DMS53 (cell line): Measurements from ENCODE around the gene MGARP.
"Not testable (repeated sequence)": the region's sequence is repeated elsewhere in the genome, so short reads cannot be mapped to it uniquely, and the experiment has no call there.

Source experiments
- DNase-seq: peaks from one replicate; lab custom pipeline; 2025; lab: John Stamatoyannopoulos, UW

The MGARP gene

DNA sequence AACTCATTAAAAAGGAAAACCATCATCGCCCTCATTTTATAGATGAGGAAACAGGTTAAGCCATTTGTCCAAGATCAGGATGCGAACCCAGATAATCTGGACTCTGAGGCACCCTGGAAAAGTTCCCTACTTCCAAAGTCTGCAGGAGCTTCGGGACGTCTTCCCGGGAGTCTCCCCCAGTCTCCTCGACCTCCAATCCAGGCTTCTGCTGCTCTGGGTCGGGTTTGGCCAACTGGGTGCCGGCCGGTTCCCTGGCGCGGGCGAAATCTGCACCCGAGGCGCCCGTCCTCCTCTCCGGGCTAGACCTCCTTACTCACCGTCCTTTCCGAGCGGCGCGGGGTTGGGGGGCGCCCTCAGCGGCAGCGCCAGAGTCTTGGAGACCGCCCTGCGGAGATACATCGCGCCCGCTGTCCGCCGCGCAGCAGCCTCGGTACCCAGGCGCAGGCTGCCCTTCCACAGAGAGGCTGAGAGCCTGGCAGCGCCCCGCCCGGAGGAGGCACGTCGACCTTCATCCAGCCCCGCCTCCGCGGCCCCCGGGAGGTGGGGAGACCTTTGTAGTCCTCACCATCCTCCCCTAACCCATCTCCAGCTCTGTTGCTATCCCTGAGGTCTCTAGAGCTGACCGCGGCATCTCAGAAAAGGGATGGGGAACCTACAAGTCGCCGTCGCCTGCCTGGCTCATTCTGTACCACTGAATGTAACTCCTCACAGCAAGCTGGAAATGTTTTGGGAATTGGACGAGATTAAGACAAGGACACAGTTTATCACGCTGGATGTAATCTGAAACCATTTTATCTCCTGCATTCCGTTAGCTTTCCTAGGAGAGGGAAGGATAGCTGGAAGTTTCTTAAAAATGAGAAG is at the start of gene MGARP:
TSS of gene MGARP (minus strand) at position 466 of the 861 bp plus-strand sequence. CDS start at position 399, 67 bp downstream.
- peak; percentile 46 for DNase-seq

- no peak for DNase-seq
Measured at GRCh38 chr4:139329665-139330200, 49.7 kb upstream of the MGARP start.

DNA sequence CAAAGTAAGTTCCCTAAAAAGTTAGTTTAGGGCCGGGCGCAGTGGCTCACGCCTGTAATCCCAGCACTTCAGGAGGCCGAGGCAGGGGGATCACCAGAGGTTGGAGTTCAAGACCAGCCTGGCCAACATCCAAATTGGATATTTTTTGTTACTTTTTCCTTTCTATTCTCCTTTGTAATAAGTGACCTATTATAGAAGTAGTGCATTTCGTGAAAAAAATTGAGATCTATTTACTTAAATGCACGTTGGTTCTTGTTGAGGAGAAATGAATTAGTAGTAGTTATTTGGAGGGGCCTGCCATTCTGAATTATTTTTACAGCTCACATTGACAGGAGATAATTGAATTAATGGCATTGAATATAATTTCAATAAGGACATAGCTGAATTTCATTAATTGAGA is 44.6 kb upstream of the MGARP start:
- no peak for DNase-seq

GRCh38 chr4:139322541-139322940 is 42.5 kb upstream of the MGARP start:
- not testable (repeated sequence) for DNase-seq

- not testable (repeated sequence) for DNase-seq
Measured at GRCh38 chr4:139322070-139322469, 42.0 kb upstream of the MGARP start.

GRCh38 chr4:139319571-139319970 is 39.5 kb upstream of the MGARP start:
- no peak for DNase-seq

- DNase-seq: no peak
Measured at GRCh38 chr4:139317635-139318034, 37.6 kb upstream of the MGARP start.

GRCh38 chr4:139316733-139317132 is 36.7 kb upstream of the MGARP start:
- DNase-seq: no peak

- DNase-seq: no peak
Measured at GRCh38 chr4:139315221-139315675, 35.2 kb upstream of the MGARP start.

DNA sequence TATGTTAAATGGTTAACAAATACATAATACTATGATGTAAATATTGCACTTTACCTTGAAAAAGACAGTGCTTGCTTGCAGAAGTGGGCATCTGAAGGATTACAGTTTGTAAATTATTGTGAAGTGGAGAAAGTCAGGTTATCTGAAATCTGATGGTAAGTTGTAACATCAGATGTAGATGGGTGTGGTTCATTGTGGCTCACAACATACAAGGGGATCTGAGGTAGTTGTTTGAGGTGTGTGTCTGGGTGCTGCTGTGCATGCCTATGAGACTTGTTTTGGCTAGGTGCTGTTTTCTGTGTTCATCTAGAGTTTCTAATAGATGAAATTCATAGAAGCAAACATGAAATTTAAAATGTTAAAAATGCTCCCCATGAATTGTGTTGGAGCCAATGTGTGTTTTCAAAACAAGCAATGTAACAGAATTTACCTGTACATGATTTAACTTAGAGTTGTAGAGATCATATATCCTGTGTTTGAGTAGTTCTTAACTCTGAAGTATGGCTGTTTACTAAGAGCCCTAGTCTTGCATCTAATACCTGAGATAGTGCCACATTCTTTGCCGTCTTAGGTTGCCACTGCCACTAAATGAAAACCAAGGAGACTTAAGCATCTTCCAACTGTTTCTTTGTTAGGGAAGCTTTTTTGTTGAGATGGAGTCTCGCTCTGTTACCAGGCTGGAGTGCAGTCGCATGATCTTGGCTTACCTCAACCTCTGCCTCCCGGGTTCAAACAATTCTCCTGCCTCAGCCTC is 34.2 kb upstream of the MGARP start:
- DNase-seq: no peak

GRCh38 chr4:139313414-139313813 is 33.4 kb upstream of the MGARP start:
- DNase-seq: not testable (repeated sequence)

GRCh38 chr4:139312552-139313332 is 32.7 kb upstream of the MGARP start:
- DNase-seq: no peak

GRCh38 chr4:139311909-139312308 is 31.9 kb upstream of the MGARP start:
- DNase-seq: no peak

DNA sequence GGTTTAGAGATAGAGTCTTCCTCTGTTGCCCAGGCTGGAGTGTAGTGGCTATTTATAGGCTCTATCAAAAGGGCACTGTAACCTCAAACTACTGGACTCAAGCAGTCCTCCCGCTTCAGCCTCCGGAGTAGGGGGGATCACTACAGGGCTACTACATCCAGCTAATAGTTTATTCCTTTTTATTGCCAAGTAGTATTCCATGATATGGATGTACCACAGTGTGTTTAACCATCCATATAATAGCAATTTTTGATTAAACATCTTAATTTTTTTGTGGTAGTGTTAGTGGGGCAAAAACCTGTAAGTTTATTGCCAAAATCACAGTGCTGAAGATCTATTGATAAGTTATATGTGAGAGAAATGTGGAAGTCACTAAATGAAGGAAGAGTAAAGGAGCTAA is 24.9 kb upstream of the MGARP start:
- no peak for DNase-seq

- peak; percentile 74 for DNase-seq
Measured at GRCh38 chr4:139301821-139302611, 22.0 kb upstream of the MGARP start, which contains the start of gene NDUFC1. Gene NDUFC1, minus strand, starts transcription at chr4:139302477. Its CDS starts 6,679 bp downstream, at chr4:139295798.

GRCh38 chr4:139301113-139301820 is 21.2 kb upstream of the MGARP start, which contains the start of gene NAA15:
Gene NAA15, plus strand, starts transcription at chr4:139301505. Its CDS starts 273 bp downstream, at chr4:139301778.
- DNase-seq: peak; percentile 98

DNA sequence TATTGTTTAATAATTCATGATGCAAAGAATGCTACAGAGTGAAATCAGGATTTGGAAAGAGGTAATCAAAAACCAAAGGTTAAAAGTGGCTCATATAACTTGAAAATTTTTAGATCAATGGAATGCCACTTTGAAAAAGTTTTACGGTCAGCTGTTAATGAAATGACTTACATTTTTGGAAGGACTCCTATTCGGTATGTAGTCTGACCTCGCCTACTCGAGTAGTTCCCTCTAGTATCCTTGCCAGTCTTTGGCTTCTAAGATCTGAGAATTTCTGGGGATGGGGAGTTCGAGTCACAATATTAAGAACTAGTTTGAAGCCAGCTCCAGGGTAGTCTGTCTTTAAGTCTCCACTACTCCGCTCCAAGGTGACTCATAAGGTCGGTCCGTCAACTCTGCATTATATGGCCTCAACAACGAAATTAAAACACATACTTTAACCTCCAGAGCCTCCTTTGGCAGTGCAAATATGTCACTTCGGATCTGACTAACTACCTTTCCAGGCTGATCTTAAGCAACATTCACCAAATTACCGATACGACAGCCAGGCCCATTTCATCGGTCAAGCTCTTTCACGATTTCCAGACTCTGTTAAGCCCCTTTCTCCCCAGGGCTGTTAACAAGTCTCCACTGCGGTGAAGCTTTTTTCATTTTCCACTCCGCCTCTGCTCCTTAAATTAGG is 20.5 kb upstream of the MGARP start:
- peak; percentile 60 for DNase-seq

- no peak for DNase-seq
Measured at GRCh38 chr4:139299536-139299935, 19.5 kb upstream of the MGARP start.

- no peak for DNase-seq
Measured at GRCh38 chr4:139297001-139297410, 17.0 kb upstream of the MGARP start.

DNA sequence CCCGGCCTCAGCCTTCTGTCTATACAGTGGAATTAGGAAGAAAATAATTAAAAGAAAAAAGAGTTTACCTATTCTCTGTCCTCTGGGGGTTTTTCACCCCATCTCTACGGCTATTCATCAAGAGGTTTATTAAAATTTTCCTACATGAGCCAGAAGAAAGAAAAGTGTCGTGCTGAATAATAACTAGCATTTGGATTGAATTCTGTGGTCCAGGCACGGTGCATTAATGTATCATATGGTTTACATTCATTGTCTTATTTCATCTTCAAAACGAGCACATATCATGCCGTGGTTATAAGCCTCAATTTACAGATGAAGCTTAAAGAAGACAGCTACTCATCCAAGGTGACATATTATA is 15.9 kb upstream of the MGARP start:
- peak; percentile 26 for DNase-seq
